GM12891 (cell line): Measurements from ENCODE around the gene CCDC66. TPM values are rescaled to one million over a fixed set of nuclear protein-coding genes. Genes with fewer than 3 reads are reported as not detected.
"Not testable (repeated sequence)": the region's sequence is repeated elsewhere in the genome, so short reads cannot be mapped to it uniquely, and the experiment has no call there.

ENCODE experiments used
- DNase-seq: peaks from one replicate; pipeline ENCODE4 v3.0.0; 2011; ENCODE audit warnings: low spot score; ENCODE audit not compliant: insufficient read length
- FAIRE-seq: peaks from 2 replicates; lab custom pipeline; 2011; peaks lifted over from hg19 to GRCh38; lab: Jason Lieb, UNC
- PAX5 ChIP-seq: IDR thresholded peaks from 2 replicates; pipeline ENCODE4 v1.6.1; 2011; ENCODE audit warnings: low read length, moderate library complexity, mild to moderate bottlenecking; ENCODE audit not compliant: insufficient read depth, severe bottlenecking
- POLR2A ChIP-seq: IDR thresholded peaks from 2 replicates; pipeline ENCODE4 v1.6.1; 2011; ENCODE audit warnings: low read depth, low read length, control low read depth
- POLR2AphosphoS5 ChIP-seq: IDR thresholded peaks from 2 replicates; pipeline ENCODE4 v1.6.1; 2011; ENCODE audit warnings: low read depth, low read length, control low read depth
- POU2F2 ChIP-seq: IDR thresholded peaks from 2 replicates; pipeline ENCODE4 v1.6.1; 2011; ENCODE audit warnings: low read depth, mild to moderate bottlenecking, control low read depth, low read length, moderate library complexity
- SPI1 ChIP-seq: IDR thresholded peaks from 2 replicates; pipeline ENCODE4 v1.6.1; 2011; ENCODE audit warnings: low read depth, low read length, control low read depth
- TAF1 ChIP-seq: IDR thresholded peaks from 2 replicates; pipeline ENCODE4 v1.6.1; 2011; ENCODE audit warnings: low read depth, low read length, control low read depth
- polyA plus RNA-seq: library from polyadenylated mRNA; unstranded; fragments of >200 nt; gene quantifications from one replicate; pipeline ENCODE4 v1.2.1, GENCODE V29; 2012; ENCODE audit warnings: low read depth, missing spikeins, inconsistent platforms; ENCODE audit not compliant: missing spikeins

The CCDC66 gene
- 4.9 TPM for polyA plus RNA-seq

- TF ChIP-seq POLR2A, result peak; percentile 93
- TF ChIP-seq PAX5, result no peak
- TF ChIP-seq SPI1, result no peak
- TF ChIP-seq TAF1, result peak; percentile 82
- TF ChIP-seq POU2F2, result peak; percentile 50; the same call in 1 of the 2 replicates
- peak; percentile 95 for TF ChIP-seq POLR2AphosphoS5
- DNase-seq (peak; percentile 80), FAIRE-seq (peak; percentile 100)
Measured at GRCh38 chr3:56556908-56557830, at the start of gene CCDC66. CCDC66 (plus strand) TSS chr3:56557175; CDS start chr3:56557243, 68 bp downstream.

- no peak for FAIRE-seq
- no peak for TF ChIP-seq PAX5
- no peak for TF ChIP-seq POLR2A
- TF ChIP-seq POLR2AphosphoS5, result no peak
- no peak for TF ChIP-seq POU2F2
- no peak for TF ChIP-seq TAF1
- no peak for TF ChIP-seq SPI1
- no peak for DNase-seq
Measured at GRCh38 chr3:56519641-56520040, 37.3 kb upstream of the CCDC66 start.

GRCh38 chr3:56522374-56522773 is 34.6 kb upstream of the CCDC66 start:
- DNase-seq (no peak), FAIRE-seq (no peak)
- no peak for TF ChIP-seq POLR2A
- no peak for TF ChIP-seq POLR2AphosphoS5
- TF ChIP-seq SPI1, result no peak
- no peak for TF ChIP-seq TAF1
- TF ChIP-seq POU2F2, result no peak
- TF ChIP-seq PAX5, result no peak

GRCh38 chr3:56525291-56525690 is 31.7 kb upstream of the CCDC66 start:
- FAIRE-seq, result no peak
- no peak for DNase-seq
- TF ChIP-seq PAX5 (no peak), POLR2A (no peak), TAF1 (no peak), POLR2AphosphoS5 (no peak), POU2F2 (no peak), SPI1 (no peak)

- FAIRE-seq (no peak), DNase-seq (no peak)
- TF ChIP-seq TAF1, result no peak
- TF ChIP-seq POLR2AphosphoS5, result no peak
- no peak for TF ChIP-seq SPI1
- no peak for TF ChIP-seq POLR2A
- no peak for TF ChIP-seq PAX5
- no peak for TF ChIP-seq POU2F2
Measured at GRCh38 chr3:56536735-56537134, 20.2 kb upstream of the CCDC66 start.

GRCh38 chr3:56547486-56547885 is 9.5 kb upstream of the CCDC66 start:
- DNase-seq, result no peak
- TF ChIP-seq POLR2AphosphoS5 (no peak), POLR2A (no peak), SPI1 (no peak), TAF1 (no peak), POU2F2 (no peak), PAX5 (no peak)
- no peak for FAIRE-seq

GRCh38 chr3:56557831-56558170 is 826 bp downstream of the CCDC66 start:
- FAIRE-seq (no peak), DNase-seq (no peak)
- no peak for TF ChIP-seq SPI1
- TF ChIP-seq POLR2A, result no peak
- TF ChIP-seq POU2F2, result no peak
- no peak for TF ChIP-seq PAX5
- no peak for TF ChIP-seq POLR2AphosphoS5
- no peak for TF ChIP-seq TAF1

- TF ChIP-seq TAF1 (no peak), PAX5 (no peak), SPI1 (no peak), POLR2A (no peak), POLR2AphosphoS5 (no peak), POU2F2 (no peak)
- FAIRE-seq (no peak), DNase-seq (no peak)
Measured at GRCh38 chr3:56573501-56573900, 16.5 kb downstream of the CCDC66 start.

- not testable (repeated sequence) for DNase-seq, FAIRE-seq
Measured at GRCh38 chr3:56581941-56582340, 25.0 kb downstream of the CCDC66 start.

GRCh38 chr3:56584275-56584674 is 27.3 kb downstream of the CCDC66 start:
- not testable (repeated sequence) for FAIRE-seq

More at GRCh38 chr3:56584275-56584674, 27.3 kb downstream of the CCDC66 start:
- not testable (repeated sequence) for DNase-seq
